D721Med (cell line): ENCODE results near the gene MRPL53.

Experiments
- DNase-seq: peaks from one replicate; pipeline ENCODE4 v3.0.0; 2011; ENCODE audit warnings: low spot score; ENCODE audit not compliant: insufficient read length
- FAIRE-seq: peaks from 2 replicates; lab custom pipeline; 2011; peaks lifted over from hg19 to GRCh38; lab: Jason Lieb, UNC
- CTCF ChIP-seq: IDR thresholded peaks from 2 replicates; pipeline ENCODE4 v1.5.1; 2012; ENCODE audit warnings: mild to moderate bottlenecking, control low read depth; ENCODE audit not compliant: insufficient read depth; ENCODE audit errors: missing control alignments

The MRPL53 gene

GRCh38 chr2:74440378-74441169 lies 31.9 kb downstream of the MRPL53 start:
- TF ChIP-seq CTCF = peak; percentile 12
- FAIRE-seq = no peak
- peak; percentile 100 for DNase-seq

- FAIRE-seq = no peak
- DNase-seq = no peak
Observed at GRCh38 chr2:74439803-74440377, 32.6 kb downstream of the MRPL53 start.

GRCh38 chr2:74439373-74439772 lies 33.1 kb downstream of the MRPL53 start:
- FAIRE-seq = no peak
- peak; percentile 61 for DNase-seq
- TF ChIP-seq CTCF = no peak

More at GRCh38 chr2:74439803-74440377, 32.6 kb downstream of the MRPL53 start:
- TF ChIP-seq CTCF = no peak

- DNase-seq = no peak
- FAIRE-seq = no peak
- no peak for TF ChIP-seq CTCF
Observed at GRCh38 chr2:74438248-74438647, 34.2 kb downstream of the MRPL53 start.

GRCh38 chr2:74436848-74437695 lies 35.4 kb downstream of the MRPL53 start:
- no peak for TF ChIP-seq CTCF
- FAIRE-seq (no peak), DNase-seq (no peak)

- no peak for FAIRE-seq
- DNase-seq = no peak
- no peak for TF ChIP-seq CTCF
Observed at GRCh38 chr2:74436111-74436805, 36.2 kb downstream of the MRPL53 start.
